Panc1 (cell line): Measurements from ENCODE around the gene ODC1. TPM values are rescaled to one million over a fixed set of nuclear protein-coding genes. Genes with fewer than 3 reads are reported as not detected.

Experiments used
- ATAC-seq: fragments of 200-7000 bp; cut with Tn5 transposase; 2 replicates; pipeline ENCODE4 v1.9.1; 2020; ENCODE audit warnings: mild to moderate bottlenecking, moderate library complexity
- BruUV-seq: library from RNA; stranded (reverse); fragments of 400-500 nt; replicated peaks from 2 replicates; lab custom pipeline; 2021; lab: Mats Ljungman, UMichigan
- CTCF ChIA-PET: fragments of 300-600 bp; sonication (Branson Sonifier 250); formaldehyde crosslinking; loops from one replicate; lab custom pipeline; 2022; ENCODE audit warnings: antibody characterized with exemption; lab: Charles Lee
- POLR2A ChIA-PET: fragments of 300-600 bp; sonication (Branson Sonifier 250); formaldehyde crosslinking; loops from one replicate; lab custom pipeline; 2022; ENCODE audit warnings: antibody characterized with exemption; lab: Charles Lee
- DNase-seq: peaks from one replicate; pipeline ENCODE4 v3.0.0-alpha.2; 2010; ENCODE audit warnings: low read depth, low spot score
- H3K27ac ChIP-seq: 2 replicates; pipeline ENCODE4 v1.5.1; 2011; ENCODE audit warnings: mild to moderate bottlenecking, low read length, inconsistent platforms
- H3K27me3 ChIP-seq: fragments of 200-500 bp; sonication (Bioruptor generic); 2 replicates; pipeline ENCODE4 v1.6.0; 2014; ENCODE audit warnings: low read length, inconsistent platforms; ENCODE audit not compliant: control insufficient read depth, insufficient read depth
- H3K36me3 ChIP-seq: fragments of 200-500 bp; sonication (Bioruptor generic); 2 replicates; pipeline ENCODE4 v1.5.1; 2014; ENCODE audit warnings: inconsistent platforms, mild to moderate bottlenecking, low read length, moderate library complexity; ENCODE audit not compliant: control insufficient read depth, insufficient read depth
- H3K4me1 ChIP-seq: 2 replicates; pipeline ENCODE4 v1.5.1; 2011; ENCODE audit warnings: inconsistent platforms, mild to moderate bottlenecking, low read length, moderate library complexity; ENCODE audit not compliant: control insufficient read depth, insufficient read depth
- H3K4me3 ChIP-seq, 2 experiments: 2 replicates each; pipeline ENCODE4 v1.5.1; 2011 to 2012; ENCODE audit warnings: low read depth in 2 of 2, low read length in 2 of 2, mild to moderate bottlenecking in 2 of 2, inconsistent platforms in 1 of 2, moderate library complexity in 1 of 2
- H3K9me3 ChIP-seq: fragments of 200-500 bp; sonication (Bioruptor generic); 2 replicates; pipeline ENCODE4 v1.5.1; 2014; ENCODE audit warnings: low read depth, mild to moderate bottlenecking, inconsistent platforms, low read length, moderate library complexity; ENCODE audit not compliant: control insufficient read depth, insufficient read depth
- POLR2AphosphoS5 ChIP-seq: IDR thresholded peaks from 2 replicates; pipeline ENCODE4 v1.6.1; 2012; ENCODE audit warnings: mild to moderate bottlenecking, low read depth, low read length, moderate library complexity
- SIN3A ChIP-seq: IDR thresholded peaks from 2 replicates; pipeline ENCODE4 v1.6.1; 2012; ENCODE audit warnings: low read depth, mild to moderate bottlenecking, low read length, moderate library complexity, borderline replicate concordance; ENCODE audit not compliant: insufficient read depth
- TCF7L2 ChIP-seq: IDR thresholded peaks from 2 replicates; pipeline ENCODE4 v1.6.1; 2011; ENCODE audit warnings: mild to moderate bottlenecking, low read depth, low read length, inconsistent platforms
- in situ Hi-C: cut with HindIII; loops from 2 replicates; pipeline ENCODE4 v1.10.0; 2016; ENCODE audit warnings: low sequenced_read_pairs, low pct_unique_long_range_greater_than_20kb
- intact Hi-C: fragments of 100-400 bp; cut with micrococcal nuclease; formaldehyde crosslinking; loops from one replicate; pipeline ENCODE4 v1.10.0; 2022; ENCODE audit not compliant: unreplicated experiment
- total RNA-seq: library from RNA; stranded (reverse); gene quantifications from one replicate; pipeline ENCODE4 v1.2.1, GENCODE V29; 2021; ENCODE audit not compliant: unreplicated experiment
- TF ChIP-seq, protein P1 (sequence below), 2 experiments: IDR thresholded peaks; 2 replicates each; pipeline ENCODE4 v1.6.1; 2011 to 2012; ENCODE audit warnings: low read depth in 2 of 2, control low read depth in 1 of 2, low read length in 1 of 2, mild to moderate bottlenecking in 1 of 2, moderate library complexity in 1 of 2; ENCODE audit not compliant: insufficient read depth in 1 of 2
- TF ChIP-seq, protein P2 (sequence below): fragments of 450-650 bp; IDR thresholded peaks from 2 replicates; pipeline ENCODE4 v1.5.1; 2017; ENCODE audit warnings: mild to moderate bottlenecking

ODC1 gene
- total RNA-seq, 1 experiment from 2014 or later, result 159 TPM

DNA sequence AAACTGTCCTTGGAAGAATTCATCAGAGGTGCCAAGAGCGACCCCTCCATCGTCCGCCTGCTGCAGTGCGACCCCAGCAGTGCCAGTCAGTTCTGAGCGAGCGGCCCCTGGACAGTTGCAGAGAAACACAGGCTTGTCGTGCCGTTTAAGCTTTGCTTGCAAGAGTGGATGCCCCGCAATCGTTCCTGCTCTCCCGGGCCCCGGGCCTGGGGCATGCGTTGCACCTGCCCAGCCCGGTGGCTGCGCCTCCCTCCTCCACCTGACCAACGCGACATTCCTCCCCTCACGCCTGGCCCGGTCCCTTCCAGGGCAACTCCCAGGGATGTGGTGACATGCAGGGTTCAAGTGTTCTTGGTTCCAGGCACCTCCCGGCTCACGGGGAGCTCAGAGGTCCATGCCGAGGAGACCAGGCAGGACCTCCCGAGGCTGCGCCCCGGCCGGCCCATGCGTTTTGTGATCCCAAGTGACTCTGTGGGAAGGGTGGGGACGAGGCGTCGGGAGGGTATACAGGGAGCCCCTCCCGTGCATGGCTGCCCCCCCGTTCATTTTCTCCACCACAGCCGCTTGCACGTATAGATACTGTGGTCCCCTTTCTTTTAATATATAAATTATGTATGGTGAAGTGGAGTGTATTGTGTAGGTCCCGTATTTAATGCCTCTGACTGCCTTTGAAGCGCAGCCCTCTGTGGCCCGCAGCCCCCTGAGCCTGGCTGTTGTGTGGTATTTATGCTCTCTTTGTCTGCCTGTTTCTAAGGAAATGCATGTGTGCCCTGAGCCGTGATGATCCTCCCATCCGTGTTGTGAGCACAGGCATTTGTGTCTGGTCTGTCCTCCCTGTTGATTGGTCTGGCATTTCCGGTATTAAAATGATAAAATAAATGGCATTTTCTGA lies 21.2 kb downstream of the ODC1 start:
- H3K27ac ChIP-seq, result peak overlapping the region; percentile 84
- TF ChIP-seq TCF7L2 (no peak), SIN3A (no peak)
- TF ChIP-seq, protein P1, sequence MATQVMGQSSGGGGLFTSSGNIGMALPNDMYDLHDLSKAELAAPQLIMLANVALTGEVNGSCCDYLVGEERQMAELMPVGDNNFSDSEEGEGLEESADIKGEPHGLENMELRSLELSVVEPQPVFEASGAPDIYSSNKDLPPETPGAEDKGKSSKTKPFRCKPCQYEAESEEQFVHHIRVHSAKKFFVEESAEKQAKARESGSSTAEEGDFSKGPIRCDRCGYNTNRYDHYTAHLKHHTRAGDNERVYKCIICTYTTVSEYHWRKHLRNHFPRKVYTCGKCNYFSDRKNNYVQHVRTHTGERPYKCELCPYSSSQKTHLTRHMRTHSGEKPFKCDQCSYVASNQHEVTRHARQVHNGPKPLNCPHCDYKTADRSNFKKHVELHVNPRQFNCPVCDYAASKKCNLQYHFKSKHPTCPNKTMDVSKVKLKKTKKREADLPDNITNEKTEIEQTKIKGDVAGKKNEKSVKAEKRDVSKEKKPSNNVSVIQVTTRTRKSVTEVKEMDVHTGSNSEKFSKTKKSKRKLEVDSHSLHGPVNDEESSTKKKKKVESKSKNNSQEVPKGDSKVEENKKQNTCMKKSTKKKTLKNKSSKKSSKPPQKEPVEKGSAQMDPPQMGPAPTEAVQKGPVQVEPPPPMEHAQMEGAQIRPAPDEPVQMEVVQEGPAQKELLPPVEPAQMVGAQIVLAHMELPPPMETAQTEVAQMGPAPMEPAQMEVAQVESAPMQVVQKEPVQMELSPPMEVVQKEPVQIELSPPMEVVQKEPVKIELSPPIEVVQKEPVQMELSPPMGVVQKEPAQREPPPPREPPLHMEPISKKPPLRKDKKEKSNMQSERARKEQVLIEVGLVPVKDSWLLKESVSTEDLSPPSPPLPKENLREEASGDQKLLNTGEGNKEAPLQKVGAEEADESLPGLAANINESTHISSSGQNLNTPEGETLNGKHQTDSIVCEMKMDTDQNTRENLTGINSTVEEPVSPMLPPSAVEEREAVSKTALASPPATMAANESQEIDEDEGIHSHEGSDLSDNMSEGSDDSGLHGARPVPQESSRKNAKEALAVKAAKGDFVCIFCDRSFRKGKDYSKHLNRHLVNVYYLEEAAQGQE (IDR thresholded peaks at IDR 0.05; ENCODE audit: insufficient read depth in 1 of 2, low read depth in 2 of 2, low read length in 1 of 2), result no peak
- TF ChIP-seq, protein P2, sequence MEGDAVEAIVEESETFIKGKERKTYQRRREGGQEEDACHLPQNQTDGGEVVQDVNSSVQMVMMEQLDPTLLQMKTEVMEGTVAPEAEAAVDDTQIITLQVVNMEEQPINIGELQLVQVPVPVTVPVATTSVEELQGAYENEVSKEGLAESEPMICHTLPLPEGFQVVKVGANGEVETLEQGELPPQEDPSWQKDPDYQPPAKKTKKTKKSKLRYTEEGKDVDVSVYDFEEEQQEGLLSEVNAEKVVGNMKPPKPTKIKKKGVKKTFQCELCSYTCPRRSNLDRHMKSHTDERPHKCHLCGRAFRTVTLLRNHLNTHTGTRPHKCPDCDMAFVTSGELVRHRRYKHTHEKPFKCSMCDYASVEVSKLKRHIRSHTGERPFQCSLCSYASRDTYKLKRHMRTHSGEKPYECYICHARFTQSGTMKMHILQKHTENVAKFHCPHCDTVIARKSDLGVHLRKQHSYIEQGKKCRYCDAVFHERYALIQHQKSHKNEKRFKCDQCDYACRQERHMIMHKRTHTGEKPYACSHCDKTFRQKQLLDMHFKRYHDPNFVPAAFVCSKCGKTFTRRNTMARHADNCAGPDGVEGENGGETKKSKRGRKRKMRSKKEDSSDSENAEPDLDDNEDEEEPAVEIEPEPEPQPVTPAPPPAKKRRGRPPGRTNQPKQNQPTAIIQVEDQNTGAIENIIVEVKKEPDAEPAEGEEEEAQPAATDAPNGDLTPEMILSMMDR, result no peak
- BruUV-seq, result TSS peak; percentile 87
- ChIA-PET POLR2A (interaction anchor here (0.6 kb wide), 1 partner anchor 459 kb away, joined by 5 read pairs; no protein-coding TSS in a partner anchor), CTCF (interaction anchor here (1.7 kb wide), 1 partner anchor 8 kb away, joined by 5 read pairs; no protein-coding TSS in a partner anchor)
- H3K36me3 ChIP-seq, result no peaks in the 10 kb centered on the region
- no peaks in the 10 kb centered on the region for H3K27me3 ChIP-seq
- peaks cover 73% of the 10 kb centered on the region for H3K4me1 ChIP-seq
- no peaks in the 10 kb centered on the region for H3K9me3 ChIP-seq
- DNase-seq (no peak), ATAC-seq (no peak)
- in situ Hi-C loops (loop anchor here (25.0 kb wide), 1 partner anchor 315 kb away; the partner anchor contains the start of gene RRM2), intact Hi-C loops (no loop called here)
- no peak overlapping the region for H3K4me3 ChIP-seq

DNA sequence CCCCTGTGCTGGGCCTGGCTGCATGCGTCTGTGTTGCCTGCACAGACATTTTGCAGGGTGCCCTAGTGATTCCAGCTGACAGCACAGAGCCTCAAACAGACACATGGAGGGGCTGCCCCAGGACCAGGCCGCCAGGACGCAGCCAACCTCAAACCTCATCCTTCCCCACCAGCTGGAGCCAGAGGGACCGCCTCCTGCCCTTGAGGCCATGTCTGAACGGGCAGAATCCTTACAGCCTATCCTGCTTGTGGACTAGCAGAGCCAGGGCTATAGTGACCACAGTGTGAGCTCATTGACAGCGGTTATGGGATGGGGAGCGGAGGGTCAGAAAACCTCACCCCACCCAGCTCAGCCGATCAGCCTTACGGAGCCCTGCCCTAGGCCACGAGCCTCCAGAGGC lies 22.4 kb downstream of the ODC1 start:
- POLR2A ChIA-PET, result no interaction called here
- Histone ChIP-seq H3K36me3 (no peaks in the 10 kb centered on the region), H3K4me1 (peaks cover 63% of the 10 kb centered on the region), H3K4me3 (no peak overlapping the region), H3K27ac (peak overlapping the region; percentile 84), H3K9me3 (no peaks in the 10 kb centered on the region), H3K27me3 (no peaks in the 10 kb centered on the region)
- ATAC-seq (peak; percentile 19; the same call in 1 of the 2 replicates), DNase-seq (no peak)
- BruUV-seq, result no TSS peak
- CTCF ChIA-PET, result interaction anchor here (1.7 kb wide), 1 partner anchor 9 kb away, joined by 5 read pairs; no protein-coding TSS in a partner anchor
- intact Hi-C loops, result no loop called here
- in situ Hi-C loops, result loop anchor here (25.0 kb wide), 1 partner anchor 313 kb away; the partner anchor contains the start of gene RRM2
- TF ChIP-seq, protein P2, result no peak
- TF ChIP-seq, protein P1 (IDR thresholded peaks at IDR 0.05; ENCODE audit: insufficient read depth in 1 of 2, low read depth in 2 of 2, low read length in 1 of 2), result no peak
- no peak for TF ChIP-seq POLR2AphosphoS5
- no peak for TF ChIP-seq SIN3A
- no peak for TF ChIP-seq TCF7L2
